Measurements from ENCODE around the gene PTPRD. TPM values are rescaled to one million over a fixed set of nuclear protein-coding genes. Genes with fewer than 3 reads are reported as not detected.

The PTPRD gene
- total RNA-seq, 1 donor from 2014 or later: 5.7 TPM

DNA sequence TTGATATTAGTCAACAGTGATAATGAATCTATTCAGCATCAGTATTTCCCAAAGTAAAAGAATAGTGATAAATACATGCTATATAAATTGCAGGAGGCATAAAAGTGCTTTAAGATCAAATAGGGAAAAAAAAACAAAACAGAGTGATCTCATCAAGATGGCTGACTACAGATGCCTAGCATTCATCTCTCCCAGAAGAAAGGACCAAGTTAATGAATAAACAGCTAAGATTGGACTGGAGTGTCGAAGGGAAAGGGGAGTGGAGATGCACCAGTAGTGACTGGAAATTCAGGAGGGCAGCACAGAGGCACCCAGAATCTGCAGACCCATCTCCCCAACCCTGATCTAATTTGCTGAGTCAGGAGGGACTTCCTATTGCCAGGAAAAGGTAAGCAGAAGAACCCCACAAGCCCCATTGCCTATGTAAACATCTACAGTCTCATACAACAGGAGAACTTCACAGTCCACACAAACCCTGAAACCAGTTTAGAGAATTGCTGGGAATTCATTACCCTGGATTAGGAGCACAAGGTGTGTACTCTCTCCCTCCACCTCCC is 699.4 kb downstream of the PTPRD start:
- Mint-ChIP-seq H3K27me3 (ENCODE audit: low read depth) (peaks cover 5% of the 10 kb centered on the region), H3K4me1 (ENCODE audit: low read depth) (no peaks in the 10 kb centered on the region), H3K27ac (ENCODE audit: unreplicated experiment) (no peak overlapping the region), H3K9me3 (ENCODE audit: low read depth) (peaks cover 14% of the 10 kb centered on the region), H3K4me3 (ENCODE audit: unreplicated experiment) (no peak overlapping the region), H3K36me3 (ENCODE audit: low read depth) (peaks cover 2% of the 10 kb centered on the region)
- TF ChIP-seq, protein P1, sequence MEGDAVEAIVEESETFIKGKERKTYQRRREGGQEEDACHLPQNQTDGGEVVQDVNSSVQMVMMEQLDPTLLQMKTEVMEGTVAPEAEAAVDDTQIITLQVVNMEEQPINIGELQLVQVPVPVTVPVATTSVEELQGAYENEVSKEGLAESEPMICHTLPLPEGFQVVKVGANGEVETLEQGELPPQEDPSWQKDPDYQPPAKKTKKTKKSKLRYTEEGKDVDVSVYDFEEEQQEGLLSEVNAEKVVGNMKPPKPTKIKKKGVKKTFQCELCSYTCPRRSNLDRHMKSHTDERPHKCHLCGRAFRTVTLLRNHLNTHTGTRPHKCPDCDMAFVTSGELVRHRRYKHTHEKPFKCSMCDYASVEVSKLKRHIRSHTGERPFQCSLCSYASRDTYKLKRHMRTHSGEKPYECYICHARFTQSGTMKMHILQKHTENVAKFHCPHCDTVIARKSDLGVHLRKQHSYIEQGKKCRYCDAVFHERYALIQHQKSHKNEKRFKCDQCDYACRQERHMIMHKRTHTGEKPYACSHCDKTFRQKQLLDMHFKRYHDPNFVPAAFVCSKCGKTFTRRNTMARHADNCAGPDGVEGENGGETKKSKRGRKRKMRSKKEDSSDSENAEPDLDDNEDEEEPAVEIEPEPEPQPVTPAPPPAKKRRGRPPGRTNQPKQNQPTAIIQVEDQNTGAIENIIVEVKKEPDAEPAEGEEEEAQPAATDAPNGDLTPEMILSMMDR (IDR thresholded peaks at IDR 0.05): no peak
- DNase-seq (ENCODE audit: low spot score): no peak

- DNase-seq (ENCODE audit: low spot score): no peak
- no peak overlapping the region for H3K27ac Mint-ChIP-seq (ENCODE audit: unreplicated experiment)
- H3K4me1 Mint-ChIP-seq (ENCODE audit: low read depth): no peaks in the 10 kb centered on the region
- peaks cover 2% of the 10 kb centered on the region for H3K36me3 Mint-ChIP-seq (ENCODE audit: low read depth)
- H3K27me3 Mint-ChIP-seq (ENCODE audit: low read depth): peaks cover 2% of the 10 kb centered on the region
- H3K4me3 Mint-ChIP-seq (ENCODE audit: unreplicated experiment): no peak overlapping the region
- TF ChIP-seq, protein P1 (IDR thresholded peaks at IDR 0.05): peak; percentile 77
- H3K9me3 Mint-ChIP-seq (ENCODE audit: low read depth): peaks cover 14% of the 10 kb centered on the region
Observed at GRCh38 chr9:9912459-9912858, 700.3 kb downstream of the PTPRD start.

- Mint-ChIP-seq H3K4me3 (ENCODE audit: unreplicated experiment) (no peak overlapping the region), H3K27ac (ENCODE audit: unreplicated experiment) (no peak overlapping the region), H3K36me3 (ENCODE audit: low read depth) (no peaks in the 10 kb centered on the region), H3K4me1 (ENCODE audit: low read depth) (no peaks in the 10 kb centered on the region), H3K9me3 (ENCODE audit: low read depth) (no peaks in the 10 kb centered on the region), H3K27me3 (ENCODE audit: low read depth) (peaks cover 10% of the 10 kb centered on the region)
- DNase-seq (ENCODE audit: low spot score): no peak
- TF ChIP-seq, protein P1 (IDR thresholded peaks at IDR 0.05): no peak
Observed at GRCh38 chr9:9905736-9906135, 707.1 kb downstream of the PTPRD start.

- no peak overlapping the region for H3K4me3 Mint-ChIP-seq (ENCODE audit: unreplicated experiment)
- peaks cover 11% of the 10 kb centered on the region for H3K27me3 Mint-ChIP-seq (ENCODE audit: low read depth)
- DNase-seq (ENCODE audit: low spot score): no peak
- H3K36me3 Mint-ChIP-seq (ENCODE audit: low read depth): no peaks in the 10 kb centered on the region
- no peaks in the 10 kb centered on the region for H3K9me3 Mint-ChIP-seq (ENCODE audit: low read depth)
- TF ChIP-seq, protein P1 (IDR thresholded peaks at IDR 0.05): no peak
- H3K4me1 Mint-ChIP-seq (ENCODE audit: low read depth): no peaks in the 10 kb centered on the region
- no peak overlapping the region for H3K27ac Mint-ChIP-seq (ENCODE audit: unreplicated experiment)
Observed at GRCh38 chr9:9904041-9904440, 708.8 kb downstream of the PTPRD start.

GRCh38 chr9:9901624-9902023 is 711.2 kb downstream of the PTPRD start:
- Mint-ChIP-seq H3K4me1 (ENCODE audit: low read depth) (no peaks in the 10 kb centered on the region), H3K27ac (ENCODE audit: unreplicated experiment) (no peak overlapping the region), H3K4me3 (ENCODE audit: unreplicated experiment) (no peak overlapping the region), H3K27me3 (ENCODE audit: low read depth) (peaks cover 8% of the 10 kb centered on the region), H3K9me3 (ENCODE audit: low read depth) (no peaks in the 10 kb centered on the region), H3K36me3 (ENCODE audit: low read depth) (no peaks in the 10 kb centered on the region)
- TF ChIP-seq, protein P1 (IDR thresholded peaks at IDR 0.05): no peak
- no peak for DNase-seq (ENCODE audit: low spot score)

All from chondrocyte (in vitro differentiated cells).